ENCODE data around the gene KRT78.
"Not testable (repeated sequence)": the region's sequence is repeated elsewhere in the genome, so short reads cannot be mapped to it uniquely, and the experiment has no call there.

Gene KRT78

GRCh38 chr12:52871291-52872039 is 22.7 kb upstream of the KRT78 start:
- DNase-seq: no peak

- DNase-seq: no peak
These were observed 21.8 kb upstream of the KRT78 start for GRCh38 chr12:52870361-52871290.

GRCh38 chr12:52867642-52868041 is 18.8 kb upstream of the KRT78 start:
- DNase-seq: no peak

GRCh38 chr12:52867152-52867551 is 18.4 kb upstream of the KRT78 start:
- DNase-seq: no peak

GRCh38 chr12:52865090-52865944 is 16.5 kb upstream of the KRT78 start:
- no peak for DNase-seq

GRCh38 chr12:52862023-52862422 is 13.2 kb upstream of the KRT78 start:
- DNase-seq: no peak

- no peak for DNase-seq
These were observed 12.7 kb upstream of the KRT78 start for GRCh38 chr12:52861511-52861910.

- DNase-seq: no peak
These were observed 11.5 kb upstream of the KRT78 start for GRCh38 chr12:52860102-52860823.

GRCh38 chr12:52857500-52857899 is 8.7 kb upstream of the KRT78 start:
- no peak for DNase-seq

GRCh38 chr12:52856787-52857186 is 8.0 kb upstream of the KRT78 start:
- no peak for DNase-seq

- DNase-seq: not testable (repeated sequence)
These were observed 7.3 kb upstream of the KRT78 start for GRCh38 chr12:52856077-52856476.

GRCh38 chr12:52851787-52852186 is 3.0 kb upstream of the KRT78 start:
- no peak for DNase-seq

- DNase-seq: no peak
These were observed 1.9 kb upstream of the KRT78 start for GRCh38 chr12:52850681-52851080.

- no peak for DNase-seq
These were observed 717 bp upstream of the KRT78 start for GRCh38 chr12:52849511-52849910.

- no peak for DNase-seq
These were observed 1.3 kb downstream of the KRT78 start for GRCh38 chr12:52847335-52848102.

- DNase-seq: no peak
These were observed 2.3 kb downstream of the KRT78 start for GRCh38 chr12:52846356-52846970.

GRCh38 chr12:52845946-52846345 is 2.8 kb downstream of the KRT78 start:
- DNase-seq: no peak

GRCh38 chr12:52844386-52844785 is 4.4 kb downstream of the KRT78 start:
- DNase-seq: no peak

- no peak for DNase-seq
These were observed 9.2 kb downstream of the KRT78 start for GRCh38 chr12:52839436-52840105.

GRCh38 chr12:52838609-52839435 is 10.0 kb downstream of the KRT78 start:
- DNase-seq: no peak
